Tibial nerve (tissue), 4 donors: ENCODE results near the gene GAPDHS.

Experiments
- CTCF ChIP-seq, 5 experiments: fragments of 200-600 bp in 3 of 5; fragments of 450-650 bp in 2 of 5; sonication (generic) in 3 of 5; IDR thresholded peaks; one replicate each; pipeline ENCODE4 v1.5.1; 2016 to 2019; ENCODE audit warnings: antibody characterized with exemption in 5 of 5, mild to moderate bottlenecking in 3 of 5, moderate library complexity in 2 of 5
- EP300 ChIP-seq, 2 donors: sonication (generic); formaldehyde crosslinking; IDR thresholded peaks; one replicate each; pipeline ENCODE4 v1.6.1; 2017; ENCODE audit warnings: antibody characterized with exemption in 2 of 2, mild to moderate bottlenecking in 1 of 2
- POLR2A ChIP-seq, 2 donors: fragments of 450-650 bp; IDR thresholded peaks; one replicate each; pipeline ENCODE4 v1.6.1; 2017; ENCODE audit warnings: antibody characterized with exemption in 2 of 2, mild to moderate bottlenecking in 2 of 2, moderate library complexity in 2 of 2

GRCh38 chr19:35556846-35557538 is 23.7 kb downstream of the GAPDHS start:
- TF ChIP-seq CTCF (IDR thresholded peaks at IDR 0.05), result no peak
- TF ChIP-seq POLR2A (IDR thresholded peaks at IDR 0.05), result no peak
- no peak for TF ChIP-seq EP300 (IDR thresholded peaks at IDR 0.05)
